ENCODE measurements around the gene DCLK1. TPM values are rescaled to one million over a fixed set of nuclear protein-coding genes. Genes with fewer than 3 reads are reported as not detected.
A peak's percentile ranks its signal among the peaks of the same experiment; 100 is the strongest.

Gene DCLK1
- total and polyA plus RNA-seq, 5 donors from 2014 or later: not detected

DNA sequence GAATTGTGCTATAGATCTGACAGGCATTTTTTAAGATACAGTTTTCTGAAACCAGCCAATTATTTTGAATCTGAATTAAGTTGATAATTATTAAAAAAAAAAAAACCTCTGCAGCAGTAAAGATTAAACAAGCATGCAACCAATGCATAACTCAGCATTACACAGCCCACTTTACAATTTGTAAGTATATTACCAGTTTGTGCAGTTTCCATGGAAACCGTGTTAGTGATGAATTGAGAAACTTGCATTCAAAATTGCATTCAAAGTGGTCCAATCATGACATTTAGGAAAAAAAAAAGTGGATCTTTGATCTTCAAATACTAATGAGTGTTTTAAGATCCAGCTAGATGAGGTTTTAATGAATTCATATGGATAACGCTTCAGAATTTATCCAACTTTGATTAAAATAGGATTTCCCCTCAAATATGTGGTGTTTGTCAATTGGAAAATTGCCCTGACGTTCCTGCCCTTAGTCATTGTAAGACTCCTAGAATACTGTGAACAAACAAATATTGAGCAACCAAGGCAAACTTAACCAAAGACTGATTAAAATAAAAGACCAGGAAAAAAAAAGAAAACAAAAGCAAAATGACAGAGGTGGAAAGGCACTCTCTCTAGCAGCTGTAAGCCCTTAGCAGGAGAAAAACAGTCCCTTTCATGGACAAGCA is 339.9 kb downstream of the DCLK1 start:
- H3K4me3 ChIP-seq (ENCODE audit: low read depth, low read length): no peak overlapping the region
- Mint-ChIP-seq H3K27ac (no peak overlapping the region), H3K36me3 (no peaks in the 10 kb centered on the region)

DNA sequence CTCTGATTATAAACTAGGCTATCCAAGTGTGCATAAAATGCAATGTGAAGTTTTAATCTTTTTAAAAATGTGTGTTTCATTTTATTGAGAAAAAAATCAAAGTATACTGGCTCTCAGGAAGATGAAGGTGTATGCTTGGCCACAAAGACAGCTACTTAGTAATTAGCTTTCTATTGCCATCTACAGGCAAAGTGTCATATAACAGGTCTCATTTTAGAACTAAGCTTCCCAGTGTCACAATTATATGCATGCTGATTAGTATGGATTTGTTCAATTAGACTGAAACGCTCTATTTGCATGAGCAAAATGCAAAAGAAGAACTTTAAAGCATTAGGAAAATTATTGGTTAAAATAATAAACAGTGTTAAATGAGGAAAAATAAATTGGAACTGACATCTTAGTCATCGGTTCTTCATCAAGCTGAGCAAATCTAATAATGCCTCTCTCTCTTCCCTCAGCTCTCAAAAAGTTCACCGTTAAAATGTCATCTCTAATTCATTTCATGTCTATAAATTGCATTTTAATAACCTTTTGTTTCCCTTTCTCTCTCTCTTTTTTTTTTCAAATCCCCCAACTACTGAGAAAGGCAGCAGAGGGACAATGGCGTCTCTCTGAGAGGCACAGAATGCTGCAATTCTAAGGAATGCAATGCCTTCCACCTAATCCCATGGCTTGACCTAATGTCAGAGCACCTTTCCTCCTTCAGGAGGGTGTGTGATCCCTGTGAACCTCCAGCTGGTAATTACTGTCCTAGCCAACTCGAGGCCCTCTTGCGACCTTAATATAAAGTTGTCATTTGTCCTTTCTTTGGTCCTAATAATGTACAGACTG is 341.6 kb downstream of the DCLK1 start:
- H3K36me3 ChIP-seq (ENCODE audit: control insufficient read depth, insufficient read depth, low read length): no peaks in the 10 kb centered on the region
- no peak overlapping the region for H3K27ac ChIP-seq (ENCODE audit: insufficient read depth, low read length, poor library complexity, severe bottlenecking)
- peaks cover 0 to 3% (median 0%) of the 10 kb centered on the region in 7 donors for H3K9me3 Mint-ChIP-seq
- ATAC-seq (ENCODE audit: low read depth in 2 of 2): no peak
- no peak overlapping the region for H3K4me3 Mint-ChIP-seq
- H3K9me3 ChIP-seq (ENCODE audit: control insufficient read depth in 2 of 2, low read length in 2 of 2): no peaks in the 10 kb centered on the region
- H3K27me3 ChIP-seq (ENCODE audit: control insufficient read depth, insufficient read depth, low read length): no peaks in the 10 kb centered on the region
- peak in 1 of 3 donors; percentile 23 for DNase-seq
- no peaks in the 10 kb centered on the region for H3K4me1 Mint-ChIP-seq
- no peaks in the 10 kb centered on the region for H3K27me3 Mint-ChIP-seq
- no peaks in the 10 kb centered on the region for H3K4me1 ChIP-seq (ENCODE audit: control insufficient read depth, insufficient read depth, low read length, poor library complexity, severe bottlenecking)
- H3K27ac Mint-ChIP-seq: no peak overlapping the region
- no peaks in the 10 kb centered on the region for H3K36me3 Mint-ChIP-seq
- H3K4me3 ChIP-seq (ENCODE audit: low read depth, low read length): no peak overlapping the region

More for the DNA sequence above, 339.9 kb downstream of the DCLK1 start:
- Mint-ChIP-seq H3K27me3 (no peaks in the 10 kb centered on the region), H3K9me3 (peaks cover 0 to 5% (median 3%) of the 10 kb centered on the region in 7 donors), H3K4me3 (no peak overlapping the region), H3K4me1 (no peaks in the 10 kb centered on the region)
- H3K9me3 ChIP-seq (ENCODE audit: control insufficient read depth in 2 of 2, low read length in 2 of 2): no peaks in the 10 kb centered on the region
- no peaks in the 10 kb centered on the region for H3K27me3 ChIP-seq (ENCODE audit: control insufficient read depth, insufficient read depth, low read length)
- no peak for DNase-seq
- ATAC-seq (ENCODE audit: low read depth in 2 of 2): no peak
- no peaks in the 10 kb centered on the region for H3K36me3 ChIP-seq (ENCODE audit: control insufficient read depth, insufficient read depth, low read length)
- H3K4me1 ChIP-seq (ENCODE audit: control insufficient read depth, insufficient read depth, low read length, poor library complexity, severe bottlenecking): no peaks in the 10 kb centered on the region
- no peak overlapping the region for H3K27ac ChIP-seq (ENCODE audit: insufficient read depth, low read length, poor library complexity, severe bottlenecking)

DNA sequence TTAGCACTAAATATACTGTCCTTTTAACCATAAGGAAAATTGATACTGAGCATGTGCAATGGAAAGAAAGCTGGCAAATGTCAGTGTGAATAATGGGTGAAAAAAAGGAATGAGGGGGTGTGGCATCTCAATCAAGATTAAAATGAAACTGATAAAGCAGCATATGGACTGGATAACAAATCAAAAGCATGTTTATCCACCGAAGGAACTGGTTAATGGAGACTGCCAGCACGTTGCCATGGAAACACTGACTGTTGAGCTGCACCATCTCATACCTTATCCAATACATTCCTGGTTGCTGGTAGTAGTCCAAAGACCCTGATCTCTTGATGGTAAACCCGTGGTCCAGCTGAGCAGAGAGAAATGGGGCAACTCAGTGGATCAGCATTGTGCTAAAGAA is 343.2 kb downstream of the DCLK1 start:
- H3K9me3 ChIP-seq (ENCODE audit: control insufficient read depth in 2 of 2, low read length in 2 of 2): no peaks in the 10 kb centered on the region
- peaks cover 0 to 4% (median 0%) of the 10 kb centered on the region in 7 donors for H3K9me3 Mint-ChIP-seq
- no peak overlapping the region for H3K4me3 ChIP-seq (ENCODE audit: low read depth, low read length)
- H3K27me3 ChIP-seq (ENCODE audit: control insufficient read depth, insufficient read depth, low read length): no peaks in the 10 kb centered on the region
- no peak overlapping the region for H3K27ac ChIP-seq (ENCODE audit: insufficient read depth, low read length, poor library complexity, severe bottlenecking)
- H3K4me3 Mint-ChIP-seq: no peak overlapping the region
- H3K27ac Mint-ChIP-seq: no peak overlapping the region
- no peaks in the 10 kb centered on the region for H3K4me1 Mint-ChIP-seq
- ATAC-seq (ENCODE audit: low read depth in 2 of 2): no peak
- no peaks in the 10 kb centered on the region for H3K36me3 Mint-ChIP-seq
- no peaks in the 10 kb centered on the region for H3K27me3 Mint-ChIP-seq
- H3K4me1 ChIP-seq (ENCODE audit: control insufficient read depth, insufficient read depth, low read length, poor library complexity, severe bottlenecking): no peaks in the 10 kb centered on the region
- no peak for DNase-seq
- H3K36me3 ChIP-seq (ENCODE audit: control insufficient read depth, insufficient read depth, low read length): no peaks in the 10 kb centered on the region

DNA sequence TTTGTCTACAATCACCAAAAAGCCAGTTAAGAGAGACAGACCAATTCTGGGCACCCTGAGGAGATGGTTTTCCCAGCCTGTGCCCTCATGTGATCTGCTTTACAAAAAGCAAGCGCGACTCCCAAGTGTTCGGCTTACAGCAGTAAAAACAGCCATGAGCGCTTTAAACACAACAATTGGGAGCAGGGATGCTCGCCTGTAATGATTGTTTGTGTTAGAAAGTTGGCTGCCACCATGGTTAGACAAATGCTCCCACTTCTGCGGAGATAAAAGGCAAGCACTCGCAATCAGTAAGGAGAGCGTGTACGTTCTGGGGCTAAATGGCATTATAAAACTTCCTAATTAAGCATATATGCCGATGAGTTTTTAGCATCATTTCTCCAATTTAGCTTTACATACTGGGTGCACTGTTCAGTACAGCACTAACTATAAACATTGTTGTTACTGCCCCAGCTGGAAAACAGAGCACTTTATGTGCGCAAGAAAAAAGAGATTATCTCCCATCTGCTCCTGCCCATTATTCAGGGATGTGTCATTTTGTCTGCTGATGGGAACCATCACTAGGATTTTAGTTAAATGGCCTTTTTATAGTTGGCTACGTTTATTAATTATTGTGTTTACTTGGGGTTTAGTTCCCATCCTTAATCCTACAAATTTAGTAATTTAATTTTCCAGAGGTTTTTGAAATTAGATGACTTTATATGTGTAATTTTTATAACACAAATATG is 345.4 kb downstream of the DCLK1 start:
- H3K27me3 Mint-ChIP-seq: no peaks in the 10 kb centered on the region
- no peak overlapping the region for H3K4me3 Mint-ChIP-seq
- Histone ChIP-seq H3K27ac (ENCODE audit: insufficient read depth, low read length, poor library complexity, severe bottlenecking) (no peak overlapping the region), H3K4me1 (ENCODE audit: control insufficient read depth, insufficient read depth, low read length, poor library complexity, severe bottlenecking) (no peaks in the 10 kb centered on the region), H3K27me3 (ENCODE audit: control insufficient read depth, insufficient read depth, low read length) (no peaks in the 10 kb centered on the region), H3K4me3 (ENCODE audit: low read depth, low read length) (no peak overlapping the region), H3K36me3 (ENCODE audit: control insufficient read depth, insufficient read depth, low read length) (no peaks in the 10 kb centered on the region), H3K9me3 (ENCODE audit: control insufficient read depth in 2 of 2, low read length in 2 of 2) (no peaks in the 10 kb centered on the region)
- no peak for DNase-seq
- peaks cover 0 to 4% (median 0%) of the 10 kb centered on the region in 7 donors for H3K9me3 Mint-ChIP-seq
- no peak for ATAC-seq (ENCODE audit: low read depth in 2 of 2)
- no peaks in the 10 kb centered on the region for H3K36me3 Mint-ChIP-seq
- H3K4me1 Mint-ChIP-seq: no peaks in the 10 kb centered on the region
- no peak overlapping the region for H3K27ac Mint-ChIP-seq

DNA sequence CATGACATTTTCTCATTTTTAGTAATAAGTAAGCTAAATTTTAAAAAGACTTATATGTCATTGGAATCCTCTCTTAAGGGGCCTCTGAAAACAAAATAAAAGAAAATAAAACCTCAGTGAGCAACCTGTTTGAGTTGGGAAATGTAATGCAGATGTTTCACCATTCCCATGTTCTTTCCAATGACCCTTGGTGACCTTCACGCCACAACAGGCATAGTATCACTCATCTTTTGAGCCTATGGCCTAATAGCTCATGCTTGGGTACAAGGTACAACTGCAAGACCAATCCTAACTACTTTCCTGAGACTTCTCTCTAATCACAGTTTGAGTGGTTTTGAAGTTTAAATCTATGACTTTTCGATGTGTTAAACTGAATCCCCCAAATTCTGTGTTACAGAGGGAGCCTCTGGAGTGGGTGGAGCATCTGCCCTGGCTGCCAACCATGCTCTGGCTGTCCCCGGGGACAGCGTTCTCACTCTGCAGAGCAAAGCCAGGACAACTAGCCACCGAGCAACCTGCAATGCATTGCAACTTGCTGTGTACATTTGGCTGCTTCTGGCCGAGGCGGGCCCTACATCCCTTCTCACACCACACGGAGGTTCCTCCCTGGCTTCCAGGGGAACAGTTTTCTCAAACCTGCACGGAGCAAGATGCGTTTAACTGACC is 346.8 kb downstream of the DCLK1 start:
- no peaks in the 10 kb centered on the region for H3K36me3 Mint-ChIP-seq
- no peak for DNase-seq
- H3K4me1 ChIP-seq (ENCODE audit: control insufficient read depth, insufficient read depth, low read length, poor library complexity, severe bottlenecking): no peaks in the 10 kb centered on the region
- no peaks in the 10 kb centered on the region for H3K36me3 ChIP-seq (ENCODE audit: control insufficient read depth, insufficient read depth, low read length)
- H3K9me3 ChIP-seq (ENCODE audit: control insufficient read depth in 2 of 2, low read length in 2 of 2): no peaks in the 10 kb centered on the region
- no peak for ATAC-seq (ENCODE audit: low read depth in 2 of 2)
- H3K27ac Mint-ChIP-seq: no peak overlapping the region
- H3K4me3 ChIP-seq (ENCODE audit: low read depth, low read length): no peak overlapping the region
- H3K27ac ChIP-seq (ENCODE audit: insufficient read depth, low read length, poor library complexity, severe bottlenecking): no peak overlapping the region
- no peaks in the 10 kb centered on the region for H3K4me1 Mint-ChIP-seq
- no peak overlapping the region for H3K4me3 Mint-ChIP-seq
- H3K27me3 ChIP-seq (ENCODE audit: control insufficient read depth, insufficient read depth, low read length): no peaks in the 10 kb centered on the region
- no peaks in the 10 kb centered on the region for H3K27me3 Mint-ChIP-seq
- H3K9me3 Mint-ChIP-seq: peaks cover 0 to 4% (median 2%) of the 10 kb centered on the region in 7 donors

DNA sequence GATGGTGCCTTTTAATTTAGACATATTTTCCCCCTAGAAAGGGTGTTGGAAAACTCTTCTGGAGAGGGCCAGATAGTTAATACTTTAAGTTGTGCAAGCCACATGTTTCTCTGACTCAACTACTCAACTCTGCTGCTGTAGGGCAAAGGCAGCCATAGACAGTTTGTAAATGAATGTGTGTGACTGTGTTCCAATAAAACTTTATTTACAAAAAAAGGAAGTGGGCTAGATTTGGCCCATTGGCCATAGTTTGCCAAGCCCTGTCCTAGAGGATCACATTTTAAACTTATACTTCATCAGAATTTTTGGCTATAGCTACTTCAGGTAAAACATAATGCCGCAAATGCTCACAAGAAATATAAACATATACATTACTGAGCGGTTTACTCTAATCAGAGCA is 348.4 kb downstream of the DCLK1 start:
- Histone ChIP-seq H3K4me3 (ENCODE audit: low read depth, low read length) (no peak overlapping the region), H3K9me3 (ENCODE audit: control insufficient read depth in 2 of 2, low read length in 2 of 2) (no peaks in the 10 kb centered on the region), H3K4me1 (ENCODE audit: control insufficient read depth, insufficient read depth, low read length, poor library complexity, severe bottlenecking) (no peaks in the 10 kb centered on the region), H3K27ac (ENCODE audit: insufficient read depth, low read length, poor library complexity, severe bottlenecking) (no peak overlapping the region), H3K36me3 (ENCODE audit: control insufficient read depth, insufficient read depth, low read length) (no peaks in the 10 kb centered on the region), H3K27me3 (ENCODE audit: control insufficient read depth, insufficient read depth, low read length) (no peaks in the 10 kb centered on the region)
- Mint-ChIP-seq H3K4me1 (no peaks in the 10 kb centered on the region), H3K27ac (no peak overlapping the region), H3K36me3 (no peaks in the 10 kb centered on the region), H3K4me3 (no peak overlapping the region), H3K9me3 (peaks cover 0 to 5% (median 2%) of the 10 kb centered on the region in 7 donors), H3K27me3 (no peaks in the 10 kb centered on the region)
- DNase-seq (no peak), ATAC-seq (ENCODE audit: low read depth in 2 of 2) (no peak)
